Left hindlimb (tissue), 1 donor: Measurements from ENCODE around the gene TAF7L.

Experiments used
- DNase-seq: peaks from one replicate; pipeline ENCODE4 v3.0.0-alpha.2; 2018

The TAF7L gene

GRCh38 chrX:101219864-101220346 lies 71.2 kb downstream of the TAF7L start:
- DNase-seq = peak; percentile 52

GRCh38 chrX:101219116-101219863 lies 71.8 kb downstream of the TAF7L start, which contains the start of gene DRP2:
TSS of gene DRP2 (plus strand) at chrX:101219786. CDS start at chrX:101231648, 11,862 bp downstream.
- no peak for DNase-seq
